DND-41 (cell line): Measurements from ENCODE around the gene SIPA1L3.

ENCODE experiments used
- EZH2 ChIP-seq: IDR thresholded peaks from 3 replicates; pipeline ENCODE4 v1.6.1; 2012; ENCODE audit warnings: borderline replicate concordance, low read depth, mild to moderate bottlenecking, moderate library complexity, low read length, inconsistent platforms; ENCODE audit not compliant: severe bottlenecking
- TF ChIP-seq, protein P1 (sequence below): IDR thresholded peaks from 2 replicates; pipeline ENCODE4 v1.5.1; 2012; ENCODE audit warnings: borderline replicate concordance, low read length, moderate library complexity, mild to moderate bottlenecking; ENCODE audit not compliant: poor library complexity, severe bottlenecking; ENCODE audit errors: extremely low read depth

DNA sequence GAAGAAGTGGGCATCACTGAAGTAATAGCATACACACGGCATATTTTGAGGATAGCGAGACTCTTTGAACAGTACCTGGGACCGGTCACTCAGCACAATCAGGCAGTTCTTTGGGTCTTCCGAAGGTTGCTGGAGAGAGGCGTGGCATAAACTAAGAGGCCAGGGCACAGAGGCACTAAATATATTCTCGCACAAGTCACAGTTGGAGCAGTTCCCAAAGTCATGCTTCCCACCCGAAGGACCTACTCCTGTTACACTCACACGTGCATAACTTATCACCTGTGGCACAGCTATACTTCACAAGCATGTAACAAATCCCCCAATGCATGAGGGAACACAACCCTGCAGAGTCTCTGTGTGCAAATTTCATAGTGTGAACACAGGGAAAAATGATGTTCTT lies 10.8 kb upstream of the SIPA1L3 start:
- TF ChIP-seq, protein P1, sequence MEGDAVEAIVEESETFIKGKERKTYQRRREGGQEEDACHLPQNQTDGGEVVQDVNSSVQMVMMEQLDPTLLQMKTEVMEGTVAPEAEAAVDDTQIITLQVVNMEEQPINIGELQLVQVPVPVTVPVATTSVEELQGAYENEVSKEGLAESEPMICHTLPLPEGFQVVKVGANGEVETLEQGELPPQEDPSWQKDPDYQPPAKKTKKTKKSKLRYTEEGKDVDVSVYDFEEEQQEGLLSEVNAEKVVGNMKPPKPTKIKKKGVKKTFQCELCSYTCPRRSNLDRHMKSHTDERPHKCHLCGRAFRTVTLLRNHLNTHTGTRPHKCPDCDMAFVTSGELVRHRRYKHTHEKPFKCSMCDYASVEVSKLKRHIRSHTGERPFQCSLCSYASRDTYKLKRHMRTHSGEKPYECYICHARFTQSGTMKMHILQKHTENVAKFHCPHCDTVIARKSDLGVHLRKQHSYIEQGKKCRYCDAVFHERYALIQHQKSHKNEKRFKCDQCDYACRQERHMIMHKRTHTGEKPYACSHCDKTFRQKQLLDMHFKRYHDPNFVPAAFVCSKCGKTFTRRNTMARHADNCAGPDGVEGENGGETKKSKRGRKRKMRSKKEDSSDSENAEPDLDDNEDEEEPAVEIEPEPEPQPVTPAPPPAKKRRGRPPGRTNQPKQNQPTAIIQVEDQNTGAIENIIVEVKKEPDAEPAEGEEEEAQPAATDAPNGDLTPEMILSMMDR, result no peak
- TF ChIP-seq EZH2, result no peak
